GM19397 (cell line): ENCODE measurements around the gene TAF8.
"Not testable (repeated sequence)": the region's sequence is repeated elsewhere in the genome, so short reads cannot be mapped to it uniquely, and the experiment has no call there.

Experiments
- ATAC-seq: cut with Tn5 transposase; IDR thresholded peaks from one replicate; pipeline ENCODE4 v1.9.1; 2021; ENCODE audit warnings: mild to moderate bottlenecking, moderate library complexity; ENCODE audit not compliant: unreplicated experiment

The TAF8 gene, protein sequence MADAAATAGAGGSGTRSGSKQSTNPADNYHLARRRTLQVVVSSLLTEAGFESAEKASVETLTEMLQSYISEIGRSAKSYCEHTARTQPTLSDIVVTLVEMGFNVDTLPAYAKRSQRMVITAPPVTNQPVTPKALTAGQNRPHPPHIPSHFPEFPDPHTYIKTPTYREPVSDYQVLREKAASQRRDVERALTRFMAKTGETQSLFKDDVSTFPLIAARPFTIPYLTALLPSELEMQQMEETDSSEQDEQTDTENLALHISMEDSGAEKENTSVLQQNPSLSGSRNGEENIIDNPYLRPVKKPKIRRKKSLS

DNA sequence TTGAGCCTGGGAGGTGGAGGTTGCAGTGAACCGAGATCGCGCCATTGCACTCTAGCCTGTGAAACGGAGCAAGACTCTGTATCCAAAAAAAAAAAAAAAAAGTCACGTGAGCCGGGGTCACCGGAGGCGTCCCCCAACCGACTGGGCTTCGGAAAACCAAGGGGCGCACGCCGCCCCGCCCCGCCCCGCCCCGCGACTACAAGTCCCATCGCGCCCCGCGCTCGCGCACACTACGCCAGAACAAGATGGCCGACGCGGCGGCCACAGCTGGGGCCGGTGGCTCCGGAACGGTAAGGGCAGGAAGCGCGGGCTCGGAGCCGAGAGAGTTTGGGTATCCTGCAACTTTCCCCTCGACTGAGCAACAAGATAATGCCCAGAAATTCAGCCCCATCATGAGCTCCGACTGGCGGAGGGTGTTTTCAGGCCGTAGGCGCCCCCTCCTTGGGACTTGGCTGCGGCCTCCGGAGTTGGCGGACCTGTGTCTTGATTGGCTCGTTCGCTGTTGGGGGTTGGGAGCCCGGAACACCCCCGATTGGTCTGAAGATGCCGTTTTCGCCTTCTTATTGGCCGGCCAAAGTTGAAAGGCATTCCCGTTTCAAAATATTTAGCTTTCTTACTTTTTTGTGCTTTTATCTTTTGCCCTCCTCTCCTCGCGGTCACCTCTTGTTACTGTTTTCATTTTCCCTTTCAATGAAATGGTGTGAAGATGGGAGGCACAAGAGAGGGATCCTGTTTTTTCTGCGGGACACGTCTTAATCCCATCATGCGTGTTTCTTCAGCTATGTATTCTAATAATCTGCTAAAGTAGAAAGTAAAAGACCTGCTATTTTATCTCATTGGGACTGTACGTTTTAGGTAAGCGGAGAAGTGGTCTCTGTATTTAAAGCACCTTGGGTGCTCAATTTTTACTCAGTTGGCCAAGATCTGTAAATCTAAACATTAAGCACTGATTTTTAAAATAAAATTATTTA lies at the start of gene TAF8:
TSS of gene TAF8 (plus strand) at position 228 of the 971 bp plus-strand sequence. CDS start at position 246, 18 bp downstream.
- peak; percentile 80 for ATAC-seq

DNA sequence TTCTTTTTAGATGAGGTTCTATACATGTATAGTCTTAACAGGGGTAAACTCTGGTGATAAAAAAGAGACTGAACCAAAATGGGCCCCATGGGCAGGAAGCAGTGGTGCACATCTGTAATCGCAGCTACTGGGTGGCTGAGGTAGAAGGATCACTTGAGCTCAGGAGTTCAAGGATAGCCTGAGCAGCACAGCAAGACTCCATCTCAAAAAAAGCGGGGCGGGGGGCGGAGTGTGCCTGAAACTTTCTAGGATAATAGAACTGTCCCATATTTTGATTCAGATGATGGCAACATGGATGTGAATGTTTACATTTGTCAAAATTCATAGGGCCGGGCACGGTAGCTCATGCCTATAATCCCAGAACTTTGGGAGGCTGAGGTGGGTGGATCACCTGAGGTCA lies 48.8 kb upstream of the TAF8 start:
- no peak for ATAC-seq

DNA sequence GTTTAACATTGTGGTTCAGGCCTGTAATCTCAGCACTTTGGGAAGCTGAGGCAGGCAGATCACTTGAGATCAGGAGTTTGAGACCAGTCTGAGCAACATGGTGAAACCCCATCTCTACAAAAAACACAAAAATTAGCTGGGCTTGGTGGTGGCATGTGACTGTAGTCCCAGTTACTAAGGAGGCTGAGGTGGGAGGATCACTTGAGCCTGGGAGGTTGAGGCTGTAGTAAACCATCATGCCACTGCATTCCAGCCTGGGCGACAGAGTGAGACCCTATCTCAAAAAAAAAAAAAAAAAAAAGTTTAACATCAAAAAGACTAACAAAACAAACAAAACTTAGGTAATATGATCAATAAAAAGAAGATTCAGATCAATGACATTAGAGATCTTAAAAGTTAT lies 46.7 kb upstream of the TAF8 start:
- not testable (repeated sequence) for ATAC-seq

DNA sequence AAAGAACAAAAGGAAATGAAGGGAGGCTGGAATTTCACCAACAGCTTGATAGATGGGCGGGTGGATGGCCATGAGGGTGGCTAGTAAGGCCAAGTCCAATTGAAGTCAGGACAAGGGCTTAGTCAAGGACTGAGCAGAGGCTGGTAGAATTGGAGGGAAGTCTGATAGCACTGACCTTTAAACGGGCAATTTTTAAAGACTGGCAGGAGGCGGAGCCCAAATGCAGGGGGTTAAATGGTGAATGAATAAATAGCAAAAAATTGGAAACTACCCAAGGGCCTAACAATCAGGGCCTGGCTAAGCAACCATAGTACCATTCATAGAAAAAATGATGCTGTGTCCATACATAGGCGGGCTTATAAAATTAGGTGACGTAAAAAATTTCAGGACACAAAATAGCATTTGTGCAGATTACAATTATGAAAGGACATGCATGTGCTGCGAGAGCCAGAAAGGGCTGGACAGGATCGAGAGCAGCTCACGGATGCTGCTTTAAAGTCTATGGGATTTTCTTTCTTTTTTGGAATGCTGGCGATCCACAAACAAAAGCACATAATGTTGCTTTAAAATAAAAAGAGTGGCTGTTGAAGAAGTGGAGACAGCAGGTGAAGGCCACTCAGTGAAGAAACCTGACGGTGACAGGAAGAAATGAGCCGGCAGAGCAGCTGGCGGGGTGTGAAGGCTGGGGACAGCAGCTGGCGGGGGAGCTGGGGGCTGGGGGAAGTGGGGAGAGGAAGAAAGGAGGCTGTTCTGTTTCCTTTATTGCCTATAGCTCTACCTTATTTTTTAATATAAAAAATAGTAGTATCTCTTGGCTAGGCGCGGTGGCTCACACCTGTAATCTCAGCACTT lies 42.8 kb upstream of the TAF8 start:
- no peak for ATAC-seq

DNA sequence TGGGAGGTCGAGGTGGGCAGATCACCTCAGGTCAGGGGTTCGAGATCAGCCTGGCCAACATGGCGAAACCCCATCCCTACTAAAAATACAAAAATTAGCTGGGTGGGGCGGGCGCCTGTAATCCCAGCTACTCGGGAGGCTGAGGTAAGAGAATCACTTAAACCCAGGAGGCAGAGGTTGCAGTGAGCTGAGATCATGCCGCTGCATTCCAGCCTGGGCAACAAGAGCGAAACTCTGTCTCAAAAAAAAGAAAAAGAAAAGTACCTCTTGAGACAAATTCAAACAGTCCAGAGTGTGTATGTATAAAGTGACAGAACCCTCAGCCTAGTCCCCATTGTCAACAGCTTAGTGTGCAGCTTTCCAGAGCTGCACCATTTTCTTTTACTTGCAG lies 42.2 kb upstream of the TAF8 start:
- ATAC-seq: not testable (repeated sequence)

DNA sequence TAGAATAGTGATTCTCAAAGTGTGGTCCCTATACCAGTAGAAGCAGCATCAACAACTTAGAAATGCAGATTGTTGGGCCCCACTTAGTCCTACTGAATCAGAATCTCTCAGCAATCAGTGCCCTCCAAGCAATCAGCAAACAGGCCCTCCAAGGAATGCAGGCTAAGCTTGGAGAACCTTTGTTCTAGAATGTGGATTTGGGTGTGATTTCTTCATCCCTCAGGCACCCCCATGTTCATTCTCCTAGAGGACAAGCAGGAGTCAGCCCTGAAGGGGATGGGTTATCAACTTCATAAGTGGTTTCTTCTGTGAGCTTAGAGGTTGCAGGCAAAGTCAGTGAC lies 40.5 kb upstream of the TAF8 start:
- ATAC-seq: no peak

DNA sequence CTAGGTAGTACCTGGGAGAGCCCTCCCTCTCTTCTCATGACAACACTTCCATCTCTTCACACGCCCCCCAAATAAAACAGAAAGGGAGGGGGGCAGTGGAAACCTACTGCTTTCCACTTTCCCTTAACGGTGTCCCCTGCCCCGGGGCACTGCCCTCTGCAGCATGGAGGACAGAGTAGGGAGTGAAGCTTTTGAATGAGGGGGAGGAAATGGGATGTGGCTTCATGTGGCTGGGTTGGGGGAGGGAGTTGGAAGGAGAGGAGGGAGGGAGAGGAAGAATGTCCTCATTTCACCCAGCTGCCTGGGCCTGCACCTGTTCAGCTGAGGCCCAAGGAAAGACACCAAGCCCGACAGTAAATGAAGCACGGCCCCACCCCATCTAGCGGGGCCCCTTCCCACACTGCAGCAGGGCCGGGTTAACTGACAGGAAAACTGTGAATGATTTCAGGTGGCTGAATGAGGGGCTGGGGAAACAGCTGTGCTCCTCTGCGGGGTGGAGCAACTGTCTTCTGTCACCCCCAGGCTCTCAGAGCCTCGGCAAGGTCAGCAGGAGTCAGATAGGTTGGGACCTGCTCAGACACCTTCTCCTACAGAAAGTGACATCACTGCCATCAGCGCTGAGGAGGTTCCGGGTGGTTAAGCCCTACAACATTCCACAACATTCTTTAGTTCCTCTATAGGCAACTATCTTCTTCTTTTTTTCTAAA lies 40.0 kb upstream of the TAF8 start:
- no peak for ATAC-seq

DNA sequence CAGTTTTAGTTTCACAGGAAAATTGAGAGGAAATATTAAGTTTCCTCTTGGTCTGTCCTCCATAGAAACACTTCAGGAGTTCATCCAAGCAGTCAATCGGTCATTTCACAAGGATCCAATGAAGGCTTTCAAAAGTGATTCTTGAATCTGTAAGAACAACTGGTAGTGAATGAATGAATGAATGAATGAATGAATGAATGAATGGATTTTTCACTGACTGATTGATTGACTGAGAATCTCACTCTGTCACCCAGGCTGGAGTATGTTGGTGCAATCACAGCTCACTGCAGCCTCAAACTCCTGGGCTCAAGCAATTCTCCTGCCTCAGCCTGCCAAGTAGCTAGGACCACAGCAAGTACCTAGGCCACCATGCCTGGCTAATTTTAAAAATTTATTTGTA lies 39.4 kb upstream of the TAF8 start:
- no peak for ATAC-seq

DNA sequence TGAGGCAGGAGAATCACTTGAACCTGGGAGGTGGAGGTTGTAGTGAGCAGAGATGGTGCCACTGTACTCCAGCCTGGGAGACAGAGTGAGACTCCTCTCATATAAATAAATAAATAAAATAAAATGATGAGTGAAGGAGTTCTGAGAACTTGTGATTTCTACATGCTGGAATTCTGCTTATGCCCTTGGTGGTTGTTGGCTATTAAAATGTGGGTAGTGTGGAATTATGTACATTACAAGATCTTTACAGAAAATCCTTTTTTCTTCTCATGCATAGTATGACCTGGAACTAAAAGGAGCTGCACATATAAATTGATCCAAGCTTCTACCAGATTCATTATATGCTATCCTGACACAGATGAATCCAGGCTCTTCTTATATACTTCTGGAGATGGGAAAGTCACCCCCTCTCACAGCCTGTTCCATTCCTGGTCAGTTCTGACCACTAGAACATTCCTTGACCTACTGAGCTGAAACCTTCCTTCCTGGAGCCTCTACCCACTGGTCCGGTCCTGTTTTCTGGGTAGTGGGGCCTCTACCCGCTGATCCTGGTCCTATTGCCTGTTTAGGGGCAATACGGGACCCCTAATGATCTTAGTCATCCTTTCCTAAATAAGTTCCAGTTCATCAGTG lies 37.7 kb upstream of the TAF8 start:
- no peak for ATAC-seq

DNA sequence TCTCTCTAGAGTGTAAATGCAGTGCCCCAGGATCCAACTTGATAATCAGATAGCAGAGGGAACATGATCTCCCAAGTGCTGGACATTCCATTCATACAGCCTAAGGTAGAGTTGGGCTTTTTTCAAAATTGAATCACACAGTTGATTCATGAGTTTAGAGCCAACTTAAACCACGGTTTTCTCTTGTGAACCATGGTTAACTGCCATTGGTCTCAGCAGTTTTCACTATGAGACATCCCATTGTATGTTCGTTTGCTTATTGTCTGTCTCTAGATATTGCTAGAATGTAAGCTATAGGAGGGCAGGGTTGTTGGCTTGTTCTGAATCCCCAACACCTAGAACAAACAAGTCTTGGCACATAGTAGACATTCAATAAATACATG lies 37.2 kb upstream of the TAF8 start:
- no peak for ATAC-seq

DNA sequence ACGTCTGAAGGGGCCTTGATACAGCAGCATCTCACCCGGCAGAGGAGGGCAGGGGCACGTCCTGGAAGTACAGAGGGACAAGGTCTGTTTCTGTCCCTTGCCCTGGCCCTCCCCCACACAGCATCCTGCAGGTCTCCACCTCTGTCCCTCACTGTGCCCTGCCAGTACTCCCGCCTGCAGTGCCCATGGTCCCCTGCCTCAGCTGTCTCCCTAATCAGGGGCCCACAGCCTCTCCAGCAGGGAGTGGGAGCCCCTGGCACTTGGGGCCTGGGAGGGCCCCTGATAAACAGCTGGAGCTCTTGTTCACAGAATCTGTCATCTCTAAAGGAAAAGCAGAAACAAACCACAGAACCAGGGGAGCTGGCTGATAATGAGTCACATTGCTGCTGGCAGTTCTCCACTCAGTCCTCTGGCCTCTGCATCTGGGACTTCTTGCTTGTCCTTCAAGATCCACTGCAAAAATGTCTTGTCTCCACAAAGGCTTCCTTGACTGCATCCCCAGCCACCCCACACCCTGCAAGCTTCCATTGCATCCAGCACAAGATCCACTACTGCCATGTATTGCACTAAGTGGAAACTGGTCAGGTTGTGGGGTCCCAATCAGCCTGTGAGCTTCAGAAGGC lies 33.2 kb upstream of the TAF8 start:
- no peak for ATAC-seq

DNA sequence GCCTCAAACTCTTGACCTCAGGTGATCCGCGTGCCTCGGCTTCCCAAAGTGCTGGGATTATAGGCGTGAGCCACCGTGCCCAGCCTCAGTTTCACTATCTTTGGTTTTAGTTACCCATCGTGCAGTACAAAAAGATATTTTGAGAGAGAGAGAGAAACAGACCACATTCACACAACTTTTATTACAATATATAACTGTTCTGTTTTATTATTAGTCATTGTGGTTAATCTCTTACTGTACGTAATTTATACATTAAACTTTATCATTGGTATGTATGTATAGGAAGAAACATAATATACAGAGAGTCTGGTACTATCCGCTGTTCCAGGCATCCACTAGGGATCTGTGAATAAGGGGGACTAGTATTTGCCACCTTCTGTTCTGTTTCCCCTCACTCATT lies 29.4 kb upstream of the TAF8 start:
- ATAC-seq: no peak

DNA sequence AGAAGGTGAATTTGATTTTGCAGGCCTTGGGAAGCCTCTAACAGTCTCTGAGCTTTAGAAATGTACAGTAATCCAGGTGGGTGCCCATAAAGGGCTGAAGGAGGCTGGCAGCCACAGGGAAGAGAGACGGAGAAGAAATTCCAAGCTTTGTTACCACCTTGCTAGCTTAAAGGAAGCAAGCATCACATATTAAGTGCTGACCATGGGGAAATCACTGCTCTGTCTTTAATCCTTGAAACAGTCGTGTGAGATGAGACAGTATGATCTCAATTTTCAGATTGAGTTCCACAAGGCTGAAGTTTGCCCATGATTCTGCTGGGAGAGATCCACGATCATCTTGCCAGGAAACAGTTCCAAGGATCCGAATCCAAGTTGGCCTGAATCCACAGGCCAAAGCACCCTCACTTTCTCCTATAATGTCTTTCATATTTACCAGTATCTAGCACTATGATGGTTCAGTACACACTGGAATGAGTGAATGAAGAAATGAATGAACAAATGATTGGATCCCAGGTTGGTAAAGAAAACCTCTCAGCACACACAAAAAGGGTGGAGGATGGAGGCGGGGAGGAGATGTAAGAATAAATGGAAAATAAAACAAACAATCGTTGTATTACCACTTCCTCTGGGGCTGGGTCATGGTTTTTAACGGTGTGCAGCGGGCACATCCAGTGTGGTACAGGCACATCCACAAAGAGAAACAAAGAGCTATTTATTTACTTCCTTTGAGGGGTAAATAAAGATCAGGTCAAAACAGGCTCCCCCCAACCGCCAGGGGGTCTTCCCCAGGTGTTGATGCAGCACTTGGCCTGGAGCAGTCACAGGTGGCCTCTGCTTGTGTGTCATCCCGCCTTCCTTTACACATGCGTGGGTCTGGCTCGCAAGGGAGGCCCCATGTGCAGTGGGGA lies 28.2 kb upstream of the TAF8 start:
- peak; percentile 38 for ATAC-seq

DNA sequence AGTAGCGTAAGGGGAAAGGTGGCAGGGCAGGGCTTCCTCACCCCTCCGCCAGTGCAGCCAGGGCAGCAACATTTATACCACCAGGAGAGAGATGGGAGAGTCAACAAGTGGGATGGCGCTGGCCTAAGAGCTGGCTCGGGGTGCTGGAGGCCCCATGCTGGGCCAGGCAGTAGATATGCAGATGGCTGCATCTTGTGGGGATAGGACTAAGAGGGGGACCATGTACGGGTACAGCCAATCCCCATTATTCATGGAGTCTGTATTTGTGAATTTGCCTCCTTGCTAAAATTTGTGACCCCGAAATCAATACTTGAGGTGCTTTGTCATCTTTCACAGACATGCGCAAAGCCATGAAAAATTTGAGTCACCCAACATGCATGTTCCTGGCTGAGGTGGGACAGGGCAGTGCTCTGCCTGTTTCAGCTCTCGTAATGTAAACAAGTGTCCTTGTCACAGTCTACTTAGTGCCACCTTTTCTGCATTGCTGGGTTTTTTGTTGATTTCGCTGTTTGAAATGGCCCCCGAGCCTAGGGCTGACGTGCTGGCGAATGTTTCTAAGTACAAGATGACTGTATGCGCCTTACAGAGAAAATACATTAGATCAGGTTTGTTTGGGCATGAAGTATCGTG lies 27.5 kb upstream of the TAF8 start:
- ATAC-seq: no peak

DNA sequence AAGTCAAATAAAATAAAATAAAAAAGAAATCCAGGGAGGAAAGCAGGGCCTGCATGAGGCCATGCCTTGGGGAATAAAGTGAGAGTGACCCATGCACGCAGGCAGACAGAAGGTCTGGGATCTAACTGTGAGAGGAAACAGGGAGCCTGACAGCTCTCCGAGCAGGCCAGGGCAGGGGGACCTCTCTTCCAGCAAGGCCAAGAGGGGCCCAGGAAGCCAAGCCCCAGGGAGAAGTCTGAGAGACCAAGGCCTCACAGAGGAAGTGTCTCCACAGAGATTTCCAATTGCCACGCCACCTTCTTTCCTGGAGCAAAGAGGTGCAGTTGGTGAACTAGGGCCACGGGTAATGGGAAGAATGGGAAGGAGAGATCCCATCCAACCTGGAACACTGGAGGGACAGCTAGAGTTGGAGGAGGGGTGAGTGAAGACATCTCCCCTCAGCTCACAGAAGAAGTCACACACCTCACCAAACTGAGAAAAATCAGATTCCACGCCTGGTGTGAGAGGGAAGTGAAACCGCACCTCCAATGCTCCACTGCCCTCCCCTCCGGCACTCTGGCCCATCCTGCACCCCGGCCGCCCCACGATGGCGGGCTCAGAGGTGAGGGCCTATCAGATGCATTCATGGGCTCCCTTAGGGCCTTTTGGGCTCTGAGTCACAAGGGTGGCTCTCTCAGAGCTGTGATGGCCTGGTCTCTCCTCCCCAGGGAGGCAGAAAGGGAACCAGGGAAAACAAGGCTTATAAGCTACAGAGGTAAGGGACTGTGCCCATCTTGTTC lies 25.1 kb upstream of the TAF8 start:
- peak; percentile 65 for ATAC-seq

DNA sequence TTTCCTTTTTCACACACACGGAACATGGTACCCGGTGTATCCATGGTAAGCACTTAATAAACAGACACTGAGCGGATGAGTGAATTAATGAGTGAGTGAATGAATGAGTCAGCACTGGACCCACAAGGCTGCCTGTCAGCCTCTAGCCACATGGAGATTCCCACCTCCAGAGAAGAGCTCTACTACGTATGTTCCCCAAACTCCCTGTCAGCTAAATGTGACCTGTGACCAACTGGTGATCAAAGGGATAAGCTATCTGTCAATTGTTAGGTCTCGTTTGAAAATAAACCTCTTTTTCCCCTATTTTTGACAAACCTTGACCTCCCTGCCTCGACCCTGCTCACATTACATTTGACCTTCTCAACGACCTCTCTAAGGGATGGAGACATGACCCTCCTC lies 24.5 kb upstream of the TAF8 start:
- ATAC-seq: no peak

DNA sequence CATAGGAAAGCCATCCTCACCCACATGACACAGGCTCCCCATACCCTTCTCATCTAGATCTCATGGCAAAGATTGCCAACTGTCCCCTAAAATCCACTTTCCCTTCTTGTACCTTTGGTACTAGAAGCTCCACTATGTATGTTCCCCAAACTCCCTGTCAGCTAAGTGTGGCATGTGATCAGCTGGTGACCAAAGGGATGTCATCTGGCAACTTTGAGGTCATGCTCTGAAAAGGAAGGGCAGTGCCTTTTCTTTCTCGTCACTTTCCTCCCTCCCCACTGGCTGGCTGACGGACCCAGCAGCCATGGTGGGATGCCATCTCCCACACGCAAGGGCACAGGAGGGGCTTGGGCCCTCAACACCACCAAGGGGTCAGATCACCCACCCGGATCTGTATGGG lies 23.8 kb upstream of the TAF8 start:
- ATAC-seq: no peak
